HG03066 (cell line): ENCODE data around the gene PRDM8.

Source experiments
- ATAC-seq: cut with Tn5 transposase; IDR thresholded peaks from one replicate; pipeline ENCODE4 v1.9.1; 2021; ENCODE audit warnings: low read depth; ENCODE audit not compliant: unreplicated experiment

PRDM8 gene

DNA sequence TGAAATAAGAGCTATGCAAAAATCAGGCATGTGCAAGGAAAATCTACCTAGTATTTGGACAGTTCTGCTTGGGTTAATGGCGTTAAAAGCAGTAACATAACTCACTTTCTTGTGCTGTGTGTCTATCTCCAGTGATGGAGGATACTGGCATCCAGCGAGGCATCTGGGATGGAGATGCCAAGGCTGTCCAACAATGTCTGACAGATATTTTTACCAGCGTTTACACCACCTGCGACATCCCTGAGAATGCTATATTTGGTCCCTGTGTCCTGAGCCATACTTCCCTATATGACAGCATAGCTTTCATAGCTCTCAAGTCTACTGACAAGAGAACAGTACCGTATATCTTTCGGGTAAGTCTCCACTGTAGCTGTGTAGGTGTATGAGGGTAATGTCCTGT, 2.6 kb downstream of the PRDM8 start:
- ATAC-seq, result no peak

DNA sequence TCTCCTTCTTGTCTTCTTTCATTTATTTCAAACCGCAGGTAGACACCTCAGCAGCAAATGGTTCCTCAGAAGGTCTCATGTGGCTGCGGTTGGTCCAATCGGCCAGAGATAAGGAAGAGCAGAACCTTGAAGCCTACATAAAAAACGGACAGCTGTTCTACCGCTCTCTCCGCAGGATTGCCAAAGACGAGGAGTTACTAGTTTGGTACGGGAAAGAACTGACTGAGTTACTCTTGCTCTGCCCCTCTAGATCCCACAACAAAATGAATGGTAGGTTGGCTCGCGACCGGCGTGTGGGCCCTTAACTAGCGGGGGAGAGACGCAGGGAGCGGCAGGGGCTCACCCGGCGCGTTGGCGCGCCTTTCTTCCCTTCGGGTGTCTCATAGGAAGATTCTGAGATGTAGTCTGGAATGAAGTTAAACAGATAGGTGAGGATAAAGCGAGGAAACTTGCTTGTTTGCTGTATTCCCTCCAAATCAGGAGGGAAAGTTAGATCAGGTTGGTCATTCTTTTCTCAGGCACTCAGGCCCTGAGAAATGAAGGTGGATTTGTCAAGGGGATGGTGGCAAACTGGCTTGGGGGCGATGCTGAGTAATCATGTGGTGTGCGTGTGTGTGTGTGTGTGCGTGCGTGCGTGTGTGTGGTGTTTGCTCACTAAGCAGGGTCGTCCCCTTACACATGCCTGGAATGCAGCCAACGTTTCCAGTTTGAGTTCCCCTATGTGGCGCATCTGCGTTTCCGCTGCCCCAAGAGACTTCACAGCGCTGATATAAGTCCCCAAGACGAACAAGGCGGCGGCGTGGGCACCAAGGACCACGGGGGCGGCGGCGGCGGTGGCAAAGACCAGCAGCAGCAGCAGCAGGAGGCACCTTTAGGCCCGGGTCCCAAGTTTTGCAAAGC, 4.2 kb downstream of the PRDM8 start:
- peak; percentile 23 for ATAC-seq

GRCh38 chr4:80202190-80202711, 4.9 kb downstream of the PRDM8 start:
- peak; percentile 80 for ATAC-seq

- peak; percentile 46 for ATAC-seq
These were observed 5.6 kb downstream of the PRDM8 start for GRCh38 chr4:80202741-80203553.

DNA sequence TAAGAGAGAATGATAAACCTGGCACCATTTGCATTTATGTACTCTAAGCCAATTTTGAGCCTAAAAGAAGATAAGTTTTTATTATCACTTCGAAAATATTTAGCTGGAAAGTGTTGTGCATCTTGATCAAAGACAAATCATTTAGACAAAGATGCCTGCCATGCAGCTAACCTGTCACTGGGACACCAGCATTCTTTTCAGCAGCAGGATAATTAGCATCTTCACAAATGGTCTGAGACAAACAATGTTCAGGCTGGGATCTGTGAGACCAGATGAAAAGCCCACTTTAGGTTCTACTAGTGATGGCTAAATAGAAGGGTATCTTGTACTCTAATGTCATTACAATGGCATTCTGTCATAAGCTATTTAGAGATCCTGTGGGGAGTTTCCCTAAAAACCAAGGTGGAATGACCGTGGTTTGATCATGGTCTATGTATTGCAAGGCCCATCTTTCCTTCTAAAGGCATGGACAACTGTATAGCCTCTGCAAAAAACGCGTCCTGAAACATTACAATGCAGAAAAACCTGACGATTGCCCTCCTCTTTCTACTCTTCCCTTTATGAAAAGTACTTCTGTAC, 7.2 kb downstream of the PRDM8 start:
- no peak for ATAC-seq

- no peak for ATAC-seq
These were observed 8.8 kb downstream of the PRDM8 start for GRCh38 chr4:80206111-80206510.

DNA sequence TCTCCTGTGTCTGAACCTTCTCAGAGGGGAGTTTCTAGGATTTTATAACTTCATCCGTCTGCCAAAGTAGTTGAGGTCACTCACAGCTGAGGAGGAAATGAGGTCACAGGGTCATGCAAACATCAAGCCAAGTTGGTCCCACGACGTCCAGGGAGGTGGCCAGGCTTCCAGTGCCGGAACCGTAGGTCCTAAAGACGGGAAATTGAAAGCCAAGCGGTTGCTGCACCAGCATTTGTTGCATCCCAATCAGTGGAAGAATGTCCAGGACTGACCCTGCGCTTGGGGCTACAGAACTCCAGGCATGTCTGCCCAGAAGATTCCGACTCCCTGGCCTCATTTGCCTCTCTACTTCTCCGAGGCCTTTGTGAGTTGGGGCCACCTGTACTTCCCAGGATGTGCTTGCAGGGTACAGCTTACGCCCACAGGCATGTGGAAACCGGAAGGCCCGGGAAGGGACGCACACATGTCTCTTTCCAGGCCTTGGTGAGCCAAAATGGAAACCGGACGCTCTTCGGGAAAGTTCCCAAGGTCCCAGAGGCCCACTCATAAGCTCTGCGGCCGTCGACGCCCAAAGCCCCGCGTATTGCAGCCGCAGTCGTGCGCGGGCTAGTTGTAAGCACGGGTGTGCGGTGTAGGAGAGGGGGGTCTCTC, 9.3 kb downstream of the PRDM8 start:
- ATAC-seq, result no peak

DNA sequence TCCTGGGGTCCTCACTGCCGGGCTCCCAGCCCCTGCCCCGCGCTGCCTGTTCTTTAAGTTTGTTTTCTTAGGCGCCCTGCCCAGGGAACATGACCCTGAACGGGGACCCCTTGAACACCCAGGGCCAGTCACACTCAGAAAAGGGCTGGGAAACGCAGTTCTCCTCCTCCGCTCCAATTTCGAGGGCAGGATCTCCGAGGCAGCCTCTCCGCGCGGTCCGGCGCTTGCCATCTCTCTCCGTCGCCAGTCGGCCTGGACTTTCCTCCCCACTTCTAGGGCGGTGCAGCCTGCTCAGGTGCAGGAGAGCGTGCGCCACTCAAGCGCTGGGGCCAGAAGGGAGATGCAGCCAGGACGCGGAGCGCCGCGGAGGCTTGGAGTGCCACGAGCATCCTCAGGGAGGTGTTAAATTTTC, 9.9 kb downstream of the PRDM8 start:
- ATAC-seq, result no peak

- ATAC-seq, result no peak
These were observed 10.4 kb downstream of the PRDM8 start for GRCh38 chr4:80207664-80208063.

DNA sequence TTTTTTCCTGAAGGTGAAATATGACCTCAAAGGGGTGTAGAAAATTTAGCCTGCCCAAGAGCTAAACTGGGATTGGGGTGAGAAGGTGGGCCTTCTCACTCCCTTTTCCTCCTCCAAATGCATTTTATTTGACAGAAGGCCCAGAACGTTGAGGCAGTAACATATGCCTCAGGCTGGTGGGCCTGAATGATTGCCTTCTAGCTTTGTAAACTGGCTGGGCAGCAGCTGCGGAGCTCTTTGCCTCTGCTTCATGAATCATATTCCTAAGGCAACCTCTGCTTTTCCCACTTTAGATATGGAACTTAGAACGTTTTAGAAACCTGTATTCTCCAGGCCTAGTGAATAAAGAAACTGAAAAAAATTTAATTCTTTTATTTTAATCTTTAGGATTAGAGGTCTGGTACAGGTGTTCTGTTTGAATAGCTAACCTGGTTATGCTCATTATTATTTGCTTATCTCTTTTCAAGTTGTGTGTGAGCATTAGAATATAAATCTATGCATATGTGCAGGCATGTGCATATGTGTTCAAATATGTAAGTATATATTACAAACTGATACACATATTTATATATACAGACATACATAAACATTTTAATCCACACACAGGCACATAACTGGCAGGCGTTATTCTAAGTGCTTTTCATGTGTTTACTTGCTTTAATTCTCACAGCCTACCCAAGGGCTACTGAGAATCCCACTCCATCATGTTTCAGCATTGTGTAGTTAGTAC, 11.5 kb downstream of the PRDM8 start:
- ATAC-seq, result no peak

GRCh38 chr4:80209340-80209701, 12.0 kb downstream of the PRDM8 start:
- ATAC-seq, result no peak

DNA sequence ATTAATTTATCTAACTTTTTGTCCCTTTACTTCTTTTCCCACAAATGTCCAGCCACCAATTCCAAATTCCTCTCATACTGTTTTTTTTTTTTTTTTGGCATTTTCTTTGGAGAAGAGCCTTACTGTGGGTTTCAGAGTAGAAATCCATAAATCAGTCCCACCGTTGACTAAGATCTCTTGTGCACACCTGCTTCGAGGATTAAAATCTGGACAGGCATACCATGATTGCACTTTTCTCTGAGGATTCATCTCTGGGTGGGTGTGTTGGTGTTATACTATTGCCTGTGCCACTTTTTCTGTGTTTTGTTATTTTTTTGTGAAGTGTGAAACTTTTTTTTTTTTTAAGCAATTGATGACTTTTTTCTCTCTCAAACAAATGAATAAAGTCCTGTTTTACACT, 13.2 kb downstream of the PRDM8 start:
- no peak for ATAC-seq

- ATAC-seq, result no peak
These were observed 16.0 kb downstream of the PRDM8 start for GRCh38 chr4:80213117-80213815.

- no peak for ATAC-seq
These were observed 18.2 kb downstream of the PRDM8 start for GRCh38 chr4:80215449-80216052.

DNA sequence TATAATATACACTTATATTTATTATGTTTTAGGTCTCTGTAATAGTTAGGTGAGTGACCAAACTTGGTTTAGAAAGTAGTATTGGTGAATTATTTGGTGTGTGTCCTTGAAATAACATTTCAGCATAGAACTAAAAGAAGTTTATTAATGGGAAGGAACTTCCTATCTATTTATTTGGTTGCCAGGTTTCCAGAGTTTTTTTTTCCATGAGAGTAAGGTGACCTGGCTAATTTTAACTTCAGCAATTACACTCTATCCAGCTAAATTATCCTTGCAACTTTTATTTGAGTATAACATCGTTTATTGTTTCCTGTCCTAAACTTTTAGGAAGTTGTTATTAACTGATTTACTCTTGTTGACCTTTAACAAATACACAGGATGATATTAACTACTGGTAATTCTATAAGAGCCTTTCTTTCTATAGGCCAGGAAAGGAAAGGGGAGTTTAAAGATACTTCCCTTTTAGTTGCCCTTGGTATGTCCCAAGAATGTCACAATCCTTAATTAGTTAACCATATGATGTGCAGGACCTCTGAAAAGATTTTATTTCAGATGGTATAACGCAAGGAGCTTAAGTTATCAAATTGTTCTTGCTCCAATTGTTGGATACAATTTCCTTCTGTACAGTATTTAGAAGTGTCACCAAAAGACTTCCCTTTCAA, 18.9 kb downstream of the PRDM8 start:
- ATAC-seq, result no peak

DNA sequence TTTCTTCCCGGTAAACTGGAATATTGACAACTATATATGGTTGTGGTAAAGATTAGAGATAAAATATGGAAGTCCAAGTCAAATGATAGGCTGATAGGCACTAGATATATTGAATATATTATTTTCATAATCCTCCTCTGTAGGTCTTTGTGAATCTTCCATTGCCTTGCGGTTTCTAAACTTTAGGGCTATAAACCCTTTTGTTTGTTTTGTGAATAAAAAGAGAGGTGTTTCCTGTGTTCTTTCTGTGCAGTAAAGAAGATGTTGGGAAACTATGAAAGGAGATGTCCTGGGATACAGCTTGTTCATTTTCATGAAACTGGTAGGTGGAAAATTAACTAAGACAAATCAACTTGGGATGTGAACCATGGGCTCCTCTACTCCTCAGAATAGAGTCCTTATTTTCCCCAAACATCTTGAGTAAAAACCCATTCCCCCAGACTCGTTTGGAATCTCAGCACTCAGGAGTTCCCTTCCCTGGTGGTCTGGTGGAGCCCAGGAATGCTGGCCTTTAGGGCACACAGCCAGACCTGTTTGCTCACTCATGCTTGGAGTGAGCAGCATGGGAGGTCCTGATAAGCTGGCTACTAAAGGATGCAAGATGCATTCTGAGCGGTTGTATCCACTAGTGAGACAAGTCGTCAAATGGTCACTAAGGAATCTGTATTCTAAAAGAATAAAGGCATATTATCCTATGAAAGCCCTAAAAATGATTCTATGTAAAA, 22.2 kb downstream of the PRDM8 start:
- no peak for ATAC-seq

DNA sequence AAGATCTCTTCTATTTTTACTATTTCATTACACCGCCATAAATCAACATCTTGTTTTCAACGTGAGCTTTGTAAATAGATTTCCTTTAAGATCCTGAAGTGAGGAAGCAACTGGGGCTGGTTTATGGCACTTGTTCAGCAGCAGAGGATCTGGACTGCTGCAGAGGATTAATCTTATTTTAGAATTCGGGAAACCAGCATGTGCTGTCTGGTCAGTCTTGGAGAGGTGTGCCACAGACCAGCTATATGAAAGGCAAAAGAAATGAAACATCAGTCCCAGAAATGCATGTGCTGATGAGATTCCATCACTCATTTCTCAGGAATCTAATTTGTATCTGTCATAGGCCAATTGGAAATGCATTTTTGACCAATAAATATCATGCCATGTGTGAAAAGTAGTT, 23.4 kb downstream of the PRDM8 start:
- ATAC-seq, result no peak

- ATAC-seq, result no peak
These were observed 23.9 kb downstream of the PRDM8 start for GRCh38 chr4:80221161-80221560.
